Endodermal cell (in vitro differentiated cells): ENCODE data around the gene ZNF138. TPM values are rescaled to one million over a fixed set of nuclear protein-coding genes. Genes with fewer than 3 reads are reported as not detected.

Source experiments
- total RNA-seq, 2 donors: library from RNA; stranded (reverse); fragmentation: NEBNext Ultra II Directional in 1 of 2; extraction: Animal tissue kit (Norgen Biotek cat#: 25700) in 1 of 2; gene quantifications; 2 replicates in 1 of 2; 3 replicates in 1 of 2; pipeline ENCODE4 v1.2.1, GENCODE V29; 2021

The ZNF138 gene
- total RNA-seq, 2 donors from 2014 or later, result 28.0 to 32.9 TPM

Other genes with a start within 250 kb of the ZNF138 start
- 10 to 100 TPM; 14.6 to 19.5 TPM for gene ZNF680, start 231.4 kb upstream of the ZNF138 start, total RNA-seq
- 10 to 100 TPM; 16.9 to 17.9 TPM for gene ZNF107, start 128.3 kb upstream of the ZNF138 start, total RNA-seq
- 10 to 100 TPM; 15.5 to 20.5 TPM for gene ZNF273, start 108.8 kb downstream of the ZNF138 start, total RNA-seq
- gene ZNF117, start 196.6 kb downstream of the ZNF138 start, total RNA-seq, result 10 to 100 TPM; 32.4 to 40.6 TPM
- gene ERV3-1, start 212.3 kb downstream of the ZNF138 start, total RNA-seq, result 10 to 100 TPM; 38.2 to 44.6 TPM